Lung (tissue), 12 donors: ENCODE results near the gene DNMT3A. TPM values are rescaled to one million over a fixed set of nuclear protein-coding genes. Genes with fewer than 3 reads are reported as not detected.
"Not testable (repeated sequence)": the region's sequence is repeated elsewhere in the genome, so short reads cannot be mapped to it uniquely, and the experiment has no call there.

Experiments used
- ATAC-seq: fragments of 200-7000 bp; cut with Tn5 transposase; one replicate; pipeline ENCODE4 v1.9.1; 2020; ENCODE audit warnings: moderate number of reproducible peaks; ENCODE audit not compliant: insufficient read depth, low FRiP score
- DNase-seq, 3 donors: peaks; one replicate each; pipeline ENCODE4 v3.0.0-alpha.2; 2013 to 2017
- H3K27ac ChIP-seq, 2 donors: one replicate each; pipeline ENCODE4 v1.5.1; 2013; ENCODE audit warnings: mild to moderate bottlenecking in 2 of 2, moderate library complexity in 2 of 2, control low read depth in 1 of 2, inconsistent platforms in 1 of 2, low read depth in 1 of 2, low read length in 1 of 2
- H3K27me3 ChIP-seq, 3 donors: one replicate each; pipeline ENCODE4 v1.5.1; 2013; ENCODE audit warnings: low read length in 2 of 3; ENCODE audit not compliant: control insufficient read depth in 3 of 3, insufficient read depth in 3 of 3
- H3K36me3 ChIP-seq, 4 donors: one replicate each; pipeline ENCODE4 v1.5.1; 2013; ENCODE audit warnings: low read length in 4 of 4, mild to moderate bottlenecking in 1 of 4, moderate library complexity in 1 of 4; ENCODE audit not compliant: control insufficient read depth in 4 of 4, insufficient read depth in 4 of 4
- H3K4me1 ChIP-seq, 5 donors: one replicate each; pipeline ENCODE4 v1.5.1; 2013; ENCODE audit warnings: low read length in 5 of 5, mild to moderate bottlenecking in 2 of 5, moderate library complexity in 1 of 5; ENCODE audit not compliant: control insufficient read depth in 5 of 5, insufficient read depth in 5 of 5
- H3K4me3 ChIP-seq: one replicate; pipeline ENCODE4 v1.5.1; 2013; ENCODE audit warnings: mild to moderate bottlenecking, control low read depth, moderate library complexity
- H3K9ac ChIP-seq, 2 donors: one replicate each; pipeline ENCODE4 v1.5.1; 2013; ENCODE audit warnings: low read length in 2 of 2, control low read depth in 1 of 2; ENCODE audit not compliant: insufficient read depth in 1 of 2
- H3K9me3 ChIP-seq, 4 donors: one replicate each; pipeline ENCODE4 v1.5.1; 2013; ENCODE audit warnings: low read length in 3 of 4, mild to moderate bottlenecking in 1 of 4, moderate library complexity in 1 of 4; ENCODE audit not compliant: control insufficient read depth in 4 of 4, insufficient read depth in 3 of 4
- CTCF ChIP-seq: IDR thresholded peaks from 2 replicates; pipeline ENCODE4 v1.5.1; 2012; ENCODE audit warnings: mild to moderate bottlenecking; ENCODE audit errors: control extremely low read depth, extremely low read depth
- WGBS, 2 donors: extraction: QIAGEN DNeasy Blood & Tissue Kit; methylation state at CpG; one replicate each; pipeline ENCODE4 v1.1.7; 2013; 5-methylcytosine and 5-hydroxymethylcytosine counted together
- polyA plus RNA-seq, 2 donors: library from polyadenylated mRNA; stranded (reverse); fragments of 200-250 nt; gene quantifications; one replicate each; pipeline ENCODE4 v1.2.1, GENCODE V29; 2013
- total RNA-seq, 2 donors: library from RNA; depleted of rRNA in 1 of 2; stranded (reverse); fragments of >200 nt in 1 of 2; gene quantifications; one replicate each; pipeline ENCODE4 v1.2.1, GENCODE V29; 2014 to 2021
- donor health status: control.
- donor health status: control.
- donor health status: Bipolar disorder and iron deficiency.
- donor health status: healthy.
- donor health status: DM: yes; HTN: yes; CAD: no.

The DNMT3A gene
- total and polyA plus RNA-seq, 4 donors, result 9.2 to 61.0 (median 26.9) TPM

DNA sequence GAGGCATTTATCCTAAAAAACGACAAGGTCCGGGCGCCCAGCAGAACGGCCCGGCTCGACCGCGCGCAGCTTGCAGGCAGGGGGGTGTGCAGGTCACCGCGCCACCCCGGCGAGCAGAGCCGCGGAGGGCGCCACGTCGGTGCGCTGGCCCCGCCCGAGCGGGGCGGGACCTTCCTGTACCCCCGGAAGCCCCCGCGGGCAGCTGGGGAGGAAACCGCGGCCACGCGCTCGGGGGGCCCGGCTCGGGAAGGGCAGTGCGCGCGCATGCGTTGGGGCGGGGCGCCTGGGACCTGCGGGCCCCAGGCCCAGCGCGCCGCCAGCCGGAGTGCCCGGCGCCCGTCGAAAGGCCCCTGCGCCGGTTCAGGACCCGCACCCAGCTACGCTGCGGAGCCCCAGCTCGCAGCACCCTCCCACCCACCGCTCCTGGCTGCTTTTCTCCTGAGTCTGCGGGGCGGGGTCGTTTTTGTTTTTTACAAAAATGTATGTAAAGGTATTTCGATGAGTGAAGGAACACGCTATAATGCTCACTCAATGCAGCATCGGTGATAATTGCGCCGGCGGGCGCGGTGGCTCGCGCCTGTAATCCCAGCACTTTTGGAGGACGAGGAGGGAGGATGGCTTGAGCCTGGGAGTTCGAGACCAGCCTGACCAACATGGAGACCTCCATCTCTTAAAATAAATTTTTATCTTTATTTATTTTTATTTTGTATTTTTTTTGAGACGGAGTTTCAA is 125.6 kb downstream of the DNMT3A start:
- Histone ChIP-seq H3K27me3 (no peaks in the 10 kb centered on the region), H3K9ac (peak overlapping the region; percentile 63 to 82), H3K4me3 (peak overlapping the region; percentile 38), H3K27ac (peak overlapping the region; percentile 37 to 57), H3K36me3 (no peaks in the 10 kb centered on the region), H3K9me3 (no peaks in the 10 kb centered on the region), H3K4me1 (peaks cover 0 to 8% (median 0%) of the 10 kb centered on the region in 5 donors)
- TF ChIP-seq CTCF, result no peak
- 1 to 2% methylated on average over 59 to 71 of the region's 71 CpGs for WGBS, 2 donors
- ATAC-seq (peak; percentile 89), DNase-seq (peak; percentile 86 to 93 (median 87))

- no peak overlapping the region for H3K4me3 ChIP-seq
- no peak overlapping the region for H3K9ac ChIP-seq
- H3K36me3 ChIP-seq, result no peaks in the 10 kb centered on the region
- no peaks in the 10 kb centered on the region for H3K9me3 ChIP-seq
- 70 to 73% methylated on average over 5 of the region's 5 CpGs for WGBS, 2 donors
- peak overlapping the region in 1 of 2 donors; percentile 32 for H3K27ac ChIP-seq
- H3K27me3 ChIP-seq, result no peaks in the 10 kb centered on the region
- ATAC-seq, result no peak
- peaks cover 0 to 8% (median 0%) of the 10 kb centered on the region in 5 donors for H3K4me1 ChIP-seq
- no peak for TF ChIP-seq CTCF
- DNase-seq, result peak; percentile 19 to 32 (median 25)
These were observed 126.5 kb downstream of the DNMT3A start for GRCh38 chr2:25215232-25215631.

DNA sequence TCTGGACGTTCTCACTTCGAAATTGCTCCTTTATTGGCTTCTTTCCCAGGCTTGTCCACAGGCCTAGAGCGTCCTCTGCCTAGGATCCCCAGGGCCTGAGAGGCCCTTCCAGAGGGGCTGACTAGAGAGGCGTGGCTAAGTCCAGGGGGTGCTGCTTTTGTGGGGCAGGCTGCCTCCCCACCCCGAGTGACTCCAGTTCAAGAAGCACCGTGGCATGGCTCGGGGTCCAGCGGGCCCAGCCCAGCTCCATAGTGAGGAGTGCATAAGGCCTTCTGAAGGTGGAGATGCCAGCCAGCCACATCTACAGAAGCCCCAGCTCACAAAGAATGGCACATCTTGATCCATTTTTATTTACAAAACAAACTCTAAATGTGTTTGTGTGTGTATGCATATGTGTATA is 128.5 kb downstream of the DNMT3A start:
- ATAC-seq, result no peak
- Histone ChIP-seq H3K4me1 (peaks cover 0 to 8% (median 0%) of the 10 kb centered on the region in 5 donors), H3K27me3 (no peaks in the 10 kb centered on the region), H3K27ac (no peak overlapping the region), H3K9ac (no peak overlapping the region), H3K36me3 (no peaks in the 10 kb centered on the region), H3K4me3 (no peak overlapping the region), H3K9me3 (no peaks in the 10 kb centered on the region)
- no peak for TF ChIP-seq CTCF
- DNase-seq, result peak in 1 of 3 donors; percentile 37
- WGBS, 2 donors, result 67 to 80% methylated on average over 8 of the region's 8 CpGs

DNA sequence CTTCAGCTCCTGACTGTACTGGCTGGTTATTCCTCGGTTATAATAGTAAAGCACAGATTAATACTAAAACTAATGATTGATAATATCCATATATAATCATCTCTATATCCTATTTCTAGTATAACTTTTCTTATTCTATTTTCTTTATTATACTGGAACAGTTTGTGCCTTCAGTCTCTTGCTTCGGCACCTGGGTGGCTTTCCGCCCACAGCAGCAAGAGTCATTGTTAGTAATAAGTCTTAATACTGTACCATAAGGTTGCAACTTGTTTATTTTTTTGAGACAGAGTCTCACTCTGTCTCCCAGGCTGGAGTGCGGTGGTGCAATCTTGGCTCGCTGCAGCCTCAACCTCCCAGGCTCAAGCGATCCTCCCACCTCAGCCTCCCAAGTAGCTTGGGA is 130.8 kb downstream of the DNMT3A start:
- WGBS, 2 donors, result 97% methylated on average over 6 of the region's 6 CpGs
- not testable (repeated sequence) for H3K9me3 ChIP-seq, H3K4me3 ChIP-seq, ATAC-seq, H3K36me3 ChIP-seq, H3K4me1 ChIP-seq, H3K27ac ChIP-seq, H3K27me3 ChIP-seq, H3K9ac ChIP-seq, DNase-seq
